Kasumi-1 (cell line): ENCODE results near the gene HAO2.
"Not testable (repeated sequence)": the region's sequence is repeated elsewhere in the genome, so short reads cannot be mapped to it uniquely, and the experiment has no call there.

ENCODE experiments used
- DNase-seq, 2 experiments: peaks; one replicate each; lab custom pipeline; 2025; lab: John Stamatoyannopoulos, UW

The HAO2 gene

GRCh38 chr1:119345398-119345797, 23.2 kb upstream of the HAO2 start:
- DNase-seq: no peak

- DNase-seq: no peak
Observed at GRCh38 chr1:119347858-119348257, 20.7 kb upstream of the HAO2 start.

- DNase-seq: no peak
Observed at GRCh38 chr1:119348941-119349340, 19.6 kb upstream of the HAO2 start.

- not testable (repeated sequence) for DNase-seq
Observed at GRCh38 chr1:119350866-119351265, 17.7 kb upstream of the HAO2 start.

GRCh38 chr1:119351997-119352396, 16.6 kb upstream of the HAO2 start:
- DNase-seq: no peak

DNA sequence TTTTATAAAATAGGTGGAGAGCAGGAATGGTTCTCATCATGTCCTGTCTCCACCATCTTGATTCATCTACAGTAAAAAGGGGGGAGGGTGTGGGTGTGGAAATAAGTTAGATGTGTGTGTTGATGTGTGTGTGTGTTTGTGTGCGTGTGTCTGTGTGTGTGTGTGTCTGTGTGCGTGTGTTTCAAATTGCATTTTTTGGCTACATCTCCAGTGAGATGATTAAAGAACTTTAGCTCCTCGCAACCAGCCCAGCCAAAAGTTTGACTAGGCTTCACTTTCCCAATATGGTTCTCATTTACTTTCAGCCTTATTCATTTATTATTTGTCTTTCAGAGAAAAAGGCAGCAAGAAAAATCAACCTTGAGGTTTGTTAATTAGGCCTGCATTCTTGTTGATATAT, 14.7 kb upstream of the HAO2 start:
- DNase-seq: no peak

GRCh38 chr1:119358636-119359035, 9.9 kb upstream of the HAO2 start:
- no peak for DNase-seq

GRCh38 chr1:119359730-119360129, 8.9 kb upstream of the HAO2 start:
- no peak for DNase-seq

GRCh38 chr1:119361205-119361604, 7.4 kb upstream of the HAO2 start:
- no peak for DNase-seq

DNA sequence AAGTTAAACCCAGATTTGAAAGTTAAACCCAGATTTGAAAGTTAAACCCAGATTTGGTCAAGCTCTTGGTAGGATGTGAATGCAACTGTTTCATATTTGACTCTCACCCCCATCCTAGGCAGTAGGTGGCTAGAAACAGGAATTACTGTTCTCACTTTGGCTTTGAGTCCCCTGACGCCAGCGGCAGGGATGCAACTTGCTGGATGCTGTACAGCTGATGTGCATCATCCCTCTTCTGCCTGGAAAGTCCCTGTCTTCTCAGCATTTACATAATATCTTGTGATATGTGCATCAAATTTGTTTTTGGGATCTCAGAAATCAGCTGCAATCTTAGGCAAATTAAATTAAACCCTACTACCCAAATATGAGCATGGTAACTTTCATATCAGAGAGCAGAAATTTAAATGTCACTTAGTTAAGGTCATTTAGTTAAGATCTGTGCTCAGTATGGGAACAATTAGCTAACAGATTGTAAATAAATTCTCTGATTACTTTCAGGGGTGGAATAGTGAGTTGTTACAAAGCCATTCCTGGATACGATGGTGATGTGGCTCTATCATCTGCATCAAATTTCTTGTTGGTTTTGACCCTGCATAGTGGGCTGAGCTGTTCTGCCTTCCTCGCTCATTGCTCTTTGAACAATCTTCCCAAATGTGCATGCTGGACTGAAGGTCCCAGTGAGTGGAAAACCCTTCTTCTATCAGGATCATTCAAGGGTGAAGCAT, 6.8 kb upstream of the HAO2 start:
- no peak for DNase-seq

DNA sequence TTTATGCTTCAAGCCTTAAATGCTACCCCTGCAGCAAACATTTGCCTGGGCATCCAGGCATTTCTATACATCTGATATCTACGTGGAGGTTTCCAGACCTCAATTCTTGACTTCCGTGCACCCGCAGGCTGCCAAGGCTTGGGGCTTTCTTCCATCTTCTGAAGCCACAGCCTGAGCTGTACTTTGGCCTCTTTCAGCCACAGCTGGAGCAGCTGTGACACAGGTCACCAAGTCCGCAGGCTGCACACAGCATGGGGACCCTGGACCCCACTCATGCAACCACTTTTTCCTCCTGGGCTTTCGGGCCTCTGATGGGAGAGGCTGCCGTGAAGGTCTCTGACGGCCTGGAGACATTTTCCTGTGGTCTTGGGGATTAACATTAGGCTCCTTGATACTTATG, 5.4 kb upstream of the HAO2 start:
- DNase-seq: no peak

DNA sequence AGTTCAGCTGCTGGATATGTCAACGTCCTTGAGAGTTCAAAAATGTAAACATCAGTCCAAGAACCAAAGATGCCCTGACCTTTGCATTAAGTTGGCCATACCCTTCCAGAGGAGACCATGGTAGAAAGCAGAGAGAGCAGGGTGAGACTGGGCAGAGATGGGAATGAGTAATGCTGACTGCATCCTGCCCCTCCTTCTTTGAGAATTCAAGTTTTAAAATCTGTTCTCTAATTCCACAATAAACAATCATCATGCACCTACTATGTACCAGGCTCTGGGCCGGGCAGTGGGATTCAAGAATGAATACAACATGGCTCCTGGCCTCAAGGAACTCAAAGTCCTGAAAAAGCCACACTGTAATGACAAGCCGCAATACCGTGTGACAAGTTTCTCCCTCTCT, 3.9 kb upstream of the HAO2 start:
- DNase-seq: no peak

- no peak for DNase-seq
Observed at GRCh38 chr1:119366424-119366823, 2.2 kb upstream of the HAO2 start.

- peak; percentile 18 to 52 for DNase-seq
Observed at GRCh38 chr1:119367432-119368124, 1.0 kb upstream of the HAO2 start.

- DNase-seq: no peak
Observed at GRCh38 chr1:119370748-119371147, 2.2 kb downstream of the HAO2 start.

GRCh38 chr1:119371815-119372214, 3.2 kb downstream of the HAO2 start:
- no peak for DNase-seq

DNA sequence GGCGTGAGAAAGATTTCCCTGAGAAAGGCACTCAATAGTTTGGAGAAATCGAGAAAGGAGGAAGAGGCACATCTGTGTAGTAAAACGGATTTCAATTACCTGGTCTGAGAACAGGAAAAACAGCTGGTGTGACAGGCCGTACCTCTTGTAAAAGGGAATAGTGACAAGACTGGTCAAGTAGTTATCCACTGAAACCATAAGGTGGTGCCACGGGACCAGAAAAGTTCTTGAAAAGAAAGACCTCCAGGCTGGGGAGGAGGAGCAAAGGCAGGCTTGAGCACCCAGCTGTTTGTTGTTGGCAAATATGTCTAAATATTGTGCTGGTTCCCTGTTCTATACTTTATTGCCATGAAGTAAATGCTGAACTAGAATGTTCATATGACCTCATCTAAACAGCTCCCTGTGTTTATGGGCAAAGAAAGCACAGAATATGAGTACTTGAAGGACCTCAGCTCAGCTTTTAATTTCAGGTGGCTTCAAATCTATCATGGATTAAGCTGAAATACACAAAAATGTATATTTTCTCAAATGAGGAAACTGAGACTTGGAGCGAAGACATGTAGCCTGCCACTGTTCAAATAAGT, 4.0 kb downstream of the HAO2 start:
- DNase-seq: peak in 1 of 2 experiments; percentile 26

- DNase-seq: no peak
Observed at GRCh38 chr1:119373465-119373864, 4.9 kb downstream of the HAO2 start.

DNA sequence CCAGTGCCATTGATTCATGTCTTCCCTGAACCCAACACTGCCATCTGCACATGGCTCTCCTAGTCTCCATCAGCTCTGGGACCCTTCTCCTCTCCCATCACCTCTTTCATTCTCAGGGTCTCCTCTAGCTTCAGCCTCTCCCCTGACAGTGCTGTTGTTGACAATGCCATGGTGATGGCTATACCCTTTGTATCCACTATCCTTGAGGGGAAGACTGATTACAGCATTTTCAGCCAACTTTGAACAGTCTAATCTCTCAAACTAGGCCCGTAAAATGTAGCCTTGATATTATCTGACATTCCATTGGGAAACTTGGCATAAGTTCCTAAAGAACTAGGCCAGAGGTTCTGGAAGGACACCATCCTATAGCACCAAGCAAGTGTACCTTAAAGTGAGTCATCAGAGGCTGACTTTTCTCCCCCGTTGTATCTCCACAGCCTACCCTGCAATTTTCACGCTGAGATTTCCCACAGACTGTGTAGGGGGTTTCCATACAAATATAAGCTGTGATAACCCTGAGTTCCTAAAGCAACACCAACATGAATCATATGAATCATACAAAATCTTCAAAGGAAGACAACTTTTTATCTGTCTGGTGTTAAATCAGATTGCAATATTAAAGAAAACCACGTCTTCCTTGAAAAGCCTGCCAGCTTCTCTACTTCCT, 5.8 kb downstream of the HAO2 start:
- no peak for DNase-seq

DNA sequence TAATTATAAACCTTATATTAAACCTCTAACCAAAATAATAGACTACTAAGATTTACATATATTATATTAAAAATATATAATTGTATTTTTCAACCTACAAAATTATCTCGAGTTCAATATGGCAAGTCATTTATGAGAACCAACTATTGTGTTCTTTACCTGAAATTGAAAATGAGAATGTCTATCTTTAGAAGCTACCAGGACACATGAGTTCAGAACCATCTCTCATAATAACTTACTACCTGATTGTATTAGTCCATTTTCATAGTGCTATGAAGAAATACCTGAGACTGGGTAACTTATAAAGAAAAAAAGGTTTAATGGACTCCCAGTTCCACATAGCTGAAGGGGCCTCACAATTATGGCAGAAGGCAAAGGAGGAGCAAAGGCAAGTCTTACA, 6.8 kb downstream of the HAO2 start:
- DNase-seq: no peak

DNA sequence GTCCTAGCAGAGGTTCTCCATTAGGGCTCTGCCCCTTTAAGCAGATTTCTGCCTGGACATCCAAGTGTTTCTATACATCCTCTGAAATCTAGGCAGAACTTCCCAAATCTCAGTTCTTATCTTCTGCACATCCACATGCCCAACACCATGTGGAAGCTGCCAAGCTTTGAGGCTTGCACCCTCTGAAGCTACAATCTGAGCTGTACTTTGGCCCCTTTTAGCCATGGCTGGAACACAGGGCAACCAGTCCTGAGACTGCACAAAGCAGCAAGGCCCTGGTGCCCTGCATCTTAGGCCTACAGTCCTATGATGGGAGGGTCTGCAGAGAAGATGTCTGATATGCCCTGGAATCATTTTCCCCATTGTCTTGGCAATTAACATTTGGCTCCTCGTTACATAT, 8.0 kb downstream of the HAO2 start:
- no peak for DNase-seq

DNA sequence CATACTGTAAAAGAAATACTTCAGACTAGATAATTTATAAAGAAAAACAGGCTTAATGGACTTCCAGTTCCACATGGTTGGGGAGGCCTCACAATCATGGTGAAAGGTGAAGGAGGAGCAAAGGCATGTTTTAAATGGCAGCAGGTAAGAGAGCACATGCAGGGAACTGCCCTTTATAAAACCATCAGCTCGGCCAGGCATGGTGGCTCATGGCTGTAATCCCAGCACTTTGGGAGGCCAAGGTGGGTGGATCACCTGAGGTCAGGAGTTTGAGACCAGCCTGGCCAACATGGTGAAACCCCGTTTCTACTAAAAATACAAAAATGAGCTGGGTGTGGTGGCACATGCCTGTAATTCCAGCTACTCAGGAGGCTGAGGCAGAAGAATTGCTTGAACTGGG, 9.0 kb downstream of the HAO2 start:
- not testable (repeated sequence) for DNase-seq

DNA sequence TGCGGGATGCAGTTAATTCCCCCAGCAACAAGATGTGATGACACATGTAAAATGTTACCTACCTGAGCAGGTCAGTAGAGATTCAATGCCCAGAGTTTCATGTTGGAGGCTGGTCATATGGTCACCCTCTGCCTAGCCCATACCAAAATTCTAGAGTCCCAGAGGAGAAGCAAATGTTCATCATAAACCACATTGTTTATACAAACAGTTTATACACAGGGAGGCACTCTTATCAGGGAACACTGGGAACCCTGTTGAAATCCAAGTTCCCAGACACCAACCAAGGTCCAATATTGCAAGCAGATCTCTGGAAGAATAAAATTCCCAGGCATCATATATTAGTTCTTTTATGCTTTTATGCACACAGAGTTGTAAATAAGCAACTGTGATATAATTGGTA, 10.5 kb downstream of the HAO2 start:
- no peak for DNase-seq
